ENCODE data around the gene AHSP.
"Not testable (repeated sequence)": the region's sequence is repeated elsewhere in the genome, so short reads cannot be mapped to it uniquely, and the experiment has no call there.

Gene AHSP

DNA sequence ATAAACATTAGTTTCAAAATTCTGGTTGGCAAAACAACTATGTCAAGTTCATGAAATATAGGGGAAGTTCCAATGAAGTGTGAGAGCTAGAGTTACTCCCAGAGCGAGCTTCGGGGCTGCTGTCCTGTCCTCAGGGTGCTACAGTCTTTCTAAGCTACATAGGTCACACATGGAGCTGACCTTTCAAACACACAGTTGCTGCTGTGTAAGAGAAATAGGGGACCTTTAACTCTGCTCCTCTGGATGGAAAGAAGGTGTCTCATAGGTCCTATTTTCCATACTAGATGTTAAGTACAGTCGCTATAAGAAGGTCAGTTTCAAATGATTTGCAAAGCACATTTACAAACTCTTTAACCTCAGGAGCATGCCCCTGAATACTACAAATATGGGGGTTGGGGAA lies 6.3 kb upstream of the AHSP start:
- DNase-seq (ENCODE audit: low spot score) = no peak
- no peak overlapping the region for H3K4me3 ChIP-seq
- no peak overlapping the region for H3K27ac ChIP-seq
- TF ChIP-seq, protein P1, sequence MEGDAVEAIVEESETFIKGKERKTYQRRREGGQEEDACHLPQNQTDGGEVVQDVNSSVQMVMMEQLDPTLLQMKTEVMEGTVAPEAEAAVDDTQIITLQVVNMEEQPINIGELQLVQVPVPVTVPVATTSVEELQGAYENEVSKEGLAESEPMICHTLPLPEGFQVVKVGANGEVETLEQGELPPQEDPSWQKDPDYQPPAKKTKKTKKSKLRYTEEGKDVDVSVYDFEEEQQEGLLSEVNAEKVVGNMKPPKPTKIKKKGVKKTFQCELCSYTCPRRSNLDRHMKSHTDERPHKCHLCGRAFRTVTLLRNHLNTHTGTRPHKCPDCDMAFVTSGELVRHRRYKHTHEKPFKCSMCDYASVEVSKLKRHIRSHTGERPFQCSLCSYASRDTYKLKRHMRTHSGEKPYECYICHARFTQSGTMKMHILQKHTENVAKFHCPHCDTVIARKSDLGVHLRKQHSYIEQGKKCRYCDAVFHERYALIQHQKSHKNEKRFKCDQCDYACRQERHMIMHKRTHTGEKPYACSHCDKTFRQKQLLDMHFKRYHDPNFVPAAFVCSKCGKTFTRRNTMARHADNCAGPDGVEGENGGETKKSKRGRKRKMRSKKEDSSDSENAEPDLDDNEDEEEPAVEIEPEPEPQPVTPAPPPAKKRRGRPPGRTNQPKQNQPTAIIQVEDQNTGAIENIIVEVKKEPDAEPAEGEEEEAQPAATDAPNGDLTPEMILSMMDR (IDR thresholded peaks at IDR 0.05) = no peak

DNA sequence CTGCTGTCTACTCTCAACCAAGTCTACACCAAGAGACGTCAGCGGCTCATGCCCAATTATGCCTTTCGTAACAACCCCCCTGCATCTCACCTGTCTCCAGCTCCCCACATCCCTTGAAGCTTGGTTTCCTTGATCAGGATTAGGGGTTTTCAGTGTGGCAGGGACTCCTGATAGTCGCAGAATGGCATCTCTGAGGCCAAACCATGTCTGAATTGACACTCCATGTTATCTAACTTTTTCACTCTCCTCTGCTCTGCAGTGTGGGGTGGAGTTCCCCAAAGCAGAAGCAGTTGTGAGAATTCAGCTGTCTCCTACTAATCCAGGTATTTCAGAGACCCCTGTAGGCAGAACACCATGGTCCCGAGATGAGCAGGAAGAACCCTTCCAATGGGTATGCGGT lies 5.6 kb upstream of the AHSP start:
- H3K27ac ChIP-seq = no peak overlapping the region
- H3K4me3 ChIP-seq = no peak overlapping the region
- DNase-seq (ENCODE audit: low spot score) = no peak
- TF ChIP-seq, protein P1 (IDR thresholded peaks at IDR 0.05) = no peak

DNA sequence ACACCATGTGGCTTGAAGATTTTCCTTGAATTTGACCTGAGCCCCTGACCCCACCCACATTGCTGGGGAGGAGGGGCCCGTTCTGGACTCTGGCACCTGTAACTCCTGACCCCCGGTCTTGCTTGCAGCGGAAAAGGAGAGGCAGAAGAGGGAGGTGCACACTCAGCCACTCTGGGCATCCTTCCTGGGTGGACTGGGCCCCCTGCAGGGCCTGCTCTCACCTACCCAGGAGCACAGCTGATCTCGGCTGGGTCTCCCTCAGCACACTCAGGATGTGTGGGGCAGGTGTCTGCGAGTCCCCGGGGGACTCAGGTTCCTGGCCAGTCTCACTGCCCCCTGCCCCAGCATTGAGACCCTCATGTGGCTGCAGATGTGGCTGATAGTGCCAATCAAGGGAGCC lies 3.9 kb upstream of the AHSP start:
- not testable (repeated sequence) for DNase-seq (ENCODE audit: low spot score)

DNA sequence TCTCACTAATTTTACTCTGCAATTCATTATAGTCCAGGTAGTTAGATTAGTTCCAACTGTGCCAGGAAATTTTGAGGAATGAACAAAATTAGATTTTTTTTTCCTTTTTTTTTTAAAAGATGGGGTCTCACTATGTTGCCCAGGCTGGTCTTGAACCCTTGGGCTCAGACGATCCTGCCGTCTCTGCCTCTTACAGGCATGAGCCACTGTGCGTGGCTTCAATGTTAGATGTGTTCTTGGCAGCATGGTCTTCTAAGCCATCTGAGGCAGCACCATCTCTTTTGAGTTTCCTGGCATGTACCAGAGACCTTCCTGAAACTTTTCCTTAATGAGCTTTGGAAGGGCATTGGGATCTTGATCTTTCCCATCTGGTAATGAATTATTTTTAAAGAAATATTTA lies 2.6 kb upstream of the AHSP start:
- Histone ChIP-seq H3K27ac (no peak overlapping the region), H3K4me3 (no peak overlapping the region)
- TF ChIP-seq, protein P1 (IDR thresholded peaks at IDR 0.05) = no peak
- DNase-seq (ENCODE audit: low spot score) = no peak

More for the DNA sequence above, 3.9 kb upstream of the AHSP start:
- H3K4me3 ChIP-seq, H3K27ac ChIP-seq: not testable (repeated sequence)

DNA sequence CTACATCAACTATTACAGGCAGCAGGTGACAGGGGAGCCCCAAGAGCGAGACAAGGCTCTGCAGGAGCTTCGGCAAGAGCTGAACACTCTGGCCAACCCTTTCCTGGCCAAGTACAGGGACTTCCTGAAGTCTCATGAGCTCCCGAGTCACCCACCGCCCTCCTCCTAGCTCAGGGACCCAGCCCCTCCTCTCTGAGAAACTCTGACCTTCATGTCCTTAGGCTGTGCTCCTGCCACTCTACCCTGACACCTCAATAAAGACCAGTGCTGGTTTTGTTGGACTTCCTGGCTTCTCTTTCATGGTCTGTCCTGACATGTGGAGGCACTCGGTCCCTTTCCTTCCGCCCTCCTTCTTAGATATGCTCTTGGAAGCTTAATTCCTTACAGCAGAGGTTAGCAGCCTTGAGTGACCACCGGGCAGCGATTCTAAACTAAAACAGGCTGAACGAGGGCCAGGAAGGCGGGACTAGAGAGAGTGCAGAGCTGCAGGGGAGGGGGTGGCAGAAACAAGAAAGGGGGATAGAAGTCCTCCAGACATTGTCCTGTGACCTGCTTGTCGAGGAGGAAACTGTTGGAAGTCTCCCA lies 915 bp downstream of the AHSP start:
- Histone ChIP-seq H3K27ac (no peak overlapping the region), H3K4me3 (peak overlapping the region; percentile 68)
- DNase-seq (ENCODE audit: low spot score) = no peak
- TF ChIP-seq, protein P1 (IDR thresholded peaks at IDR 0.05) = no peak

DNA sequence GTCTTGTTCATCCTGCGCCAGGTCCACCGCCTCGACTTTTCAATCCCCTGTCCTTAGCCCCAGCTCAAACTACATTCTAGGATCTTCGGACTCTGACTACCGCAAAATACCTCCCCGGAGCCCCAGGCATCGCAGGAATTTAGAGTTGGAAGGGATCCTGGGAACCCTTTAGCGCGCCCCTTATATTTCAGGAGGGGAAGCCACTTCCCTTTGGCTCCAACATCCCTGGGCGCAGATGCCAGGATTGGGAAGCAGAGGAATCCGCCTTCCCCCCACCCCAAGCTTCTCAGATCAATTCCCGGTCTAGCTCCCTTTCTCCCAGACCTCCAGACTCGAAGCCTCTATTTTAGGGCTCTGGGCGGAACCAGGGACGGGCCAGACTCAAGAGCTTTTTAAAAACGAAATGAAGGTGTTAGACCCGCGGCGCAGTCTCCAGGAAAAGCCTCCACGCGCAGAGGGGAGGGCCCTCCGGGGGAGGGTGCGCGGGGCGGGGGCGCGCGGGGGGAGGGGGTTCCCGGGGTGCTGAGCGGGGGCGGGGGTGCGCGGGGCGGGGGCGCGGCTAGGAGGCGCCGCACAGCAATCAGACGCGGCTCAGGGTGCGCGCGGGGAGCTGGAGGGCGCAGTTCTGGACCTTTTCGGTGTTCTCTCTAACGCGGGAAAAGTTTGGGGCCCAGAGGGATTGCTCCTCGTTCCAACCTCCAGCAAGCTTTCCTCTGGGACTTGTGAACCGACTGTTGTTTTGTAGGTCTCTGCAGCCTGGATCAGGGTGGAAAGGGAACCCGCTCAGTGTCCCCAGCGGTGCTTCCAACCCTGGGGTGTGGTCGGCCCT lies 1.6 kb downstream of the AHSP start:
- no peak overlapping the region for H3K27ac ChIP-seq
- H3K4me3 ChIP-seq = peak overlapping the region; percentile 68
- no peak for DNase-seq (ENCODE audit: low spot score)
- TF ChIP-seq, protein P1 (IDR thresholded peaks at IDR 0.05) = no peak

DNA sequence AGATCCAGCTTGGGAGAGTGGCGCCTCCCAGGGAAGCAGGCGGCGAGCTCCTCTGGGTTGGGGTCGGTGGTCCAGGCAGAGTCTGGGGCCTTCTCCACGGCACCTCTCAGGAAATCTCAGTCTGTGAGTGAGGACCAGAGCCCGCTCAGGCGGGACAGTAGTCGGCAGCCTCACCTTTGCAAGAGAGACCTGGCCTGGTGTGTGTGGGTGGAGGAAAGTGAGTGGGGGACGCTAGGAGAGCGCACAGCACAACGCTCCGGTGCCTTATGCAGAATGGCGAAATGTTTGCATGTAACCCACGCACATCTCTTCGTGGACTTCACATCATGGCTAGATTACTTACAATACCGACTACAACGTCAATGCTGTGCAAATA lies 2.2 kb downstream of the AHSP start:
- no peak for DNase-seq (ENCODE audit: low spot score)
- peak overlapping the region; percentile 68 for H3K4me3 ChIP-seq
- H3K27ac ChIP-seq = no peak overlapping the region
- TF ChIP-seq, protein P1 (IDR thresholded peaks at IDR 0.05) = no peak
